ENCODE results near the gene RPL28.

Gene RPL28

GRCh38 chr19:55353803-55354697, 31.7 kb upstream of the RPL28 start:
- DNase-seq, result no peak

GRCh38 chr19:55354698-55355212, 31.0 kb upstream of the RPL28 start, which contains the start of gene COX6B2:
Gene COX6B2, minus strand, starts transcription at chr19:55354719. Its CDS starts 198 bp downstream, at chr19:55354521.
- no peak for DNase-seq

GRCh38 chr19:55355213-55355821, 30.4 kb upstream of the RPL28 start:
- no peak for DNase-seq

DNA sequence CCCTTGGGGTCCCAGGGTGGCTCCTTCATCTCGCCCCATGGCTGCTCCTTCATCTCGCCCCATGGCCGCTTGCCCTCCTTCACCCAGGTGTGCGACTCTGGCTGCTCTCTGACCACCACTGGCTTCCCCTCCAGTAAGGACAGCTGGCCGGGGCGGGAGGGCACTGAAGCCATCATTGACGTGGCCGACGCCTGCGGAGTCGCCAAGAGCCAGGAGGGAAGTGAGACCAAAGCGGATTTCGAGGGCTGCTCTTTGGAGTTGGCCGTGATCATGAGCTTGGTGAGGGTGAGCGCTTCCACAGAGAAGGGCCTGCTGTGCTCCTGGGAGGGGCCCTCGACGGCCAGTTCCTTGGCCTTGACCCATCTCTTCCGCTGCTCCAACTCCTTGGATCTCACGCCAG, 27.2 kb upstream of the RPL28 start:
- DNase-seq, result no peak

- no peak for DNase-seq
These were observed 26.5 kb upstream of the RPL28 start for GRCh38 chr19:55358943-55359908.

- DNase-seq, result no peak
These were observed 24.8 kb upstream of the RPL28 start for GRCh38 chr19:55360902-55361301.

DNA sequence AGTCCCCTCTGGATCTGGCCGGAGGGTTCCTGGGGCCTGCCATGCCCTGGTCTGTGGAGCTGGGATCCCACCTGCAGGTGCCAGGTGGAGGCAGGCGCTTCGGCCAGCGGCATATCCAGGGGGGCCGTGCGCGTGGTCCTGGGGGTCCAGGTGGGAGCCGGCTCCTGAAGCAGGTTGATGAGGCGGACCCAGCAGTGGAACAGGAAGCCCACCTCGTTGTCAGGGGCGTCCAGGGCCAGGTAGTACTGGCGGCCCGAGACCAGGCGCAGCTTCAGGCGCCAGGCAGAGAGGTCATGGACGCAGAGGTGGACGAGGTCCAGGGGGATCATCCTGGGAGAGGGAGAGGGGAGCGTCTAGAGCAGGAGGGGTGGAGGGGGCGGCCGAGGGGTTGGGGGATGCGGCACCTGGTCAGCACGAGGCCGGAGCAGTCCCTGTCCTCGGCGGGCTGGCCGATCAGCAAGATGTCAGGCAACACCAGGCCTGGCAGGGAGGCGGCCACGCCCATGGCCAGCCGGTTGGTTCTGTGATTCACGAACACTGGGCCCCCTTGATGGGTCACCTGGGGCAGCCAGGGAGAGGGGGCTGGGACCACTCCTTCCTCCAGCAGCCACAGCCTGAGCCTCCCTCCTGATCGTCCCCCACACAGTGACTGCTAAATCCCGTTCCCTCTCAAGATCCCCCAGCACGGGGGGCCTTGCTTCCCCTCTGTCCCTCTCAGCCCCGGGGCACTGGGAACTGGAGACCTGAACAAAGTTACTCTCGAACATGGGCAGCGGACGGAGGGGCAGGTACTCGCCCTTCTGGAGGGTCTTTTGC, 23.4 kb upstream of the RPL28 start:
- no peak for DNase-seq

- DNase-seq, result no peak
These were observed 22.6 kb upstream of the RPL28 start, which contains the start of gene GARIN5B for GRCh38 chr19:55362990-55363716. Gene GARIN5B, minus strand, starts transcription at chr19:55363260. Its CDS starts 194 bp downstream, at chr19:55363066.

GRCh38 chr19:55365245-55365644, 20.5 kb upstream of the RPL28 start:
- DNase-seq, result no peak

DNA sequence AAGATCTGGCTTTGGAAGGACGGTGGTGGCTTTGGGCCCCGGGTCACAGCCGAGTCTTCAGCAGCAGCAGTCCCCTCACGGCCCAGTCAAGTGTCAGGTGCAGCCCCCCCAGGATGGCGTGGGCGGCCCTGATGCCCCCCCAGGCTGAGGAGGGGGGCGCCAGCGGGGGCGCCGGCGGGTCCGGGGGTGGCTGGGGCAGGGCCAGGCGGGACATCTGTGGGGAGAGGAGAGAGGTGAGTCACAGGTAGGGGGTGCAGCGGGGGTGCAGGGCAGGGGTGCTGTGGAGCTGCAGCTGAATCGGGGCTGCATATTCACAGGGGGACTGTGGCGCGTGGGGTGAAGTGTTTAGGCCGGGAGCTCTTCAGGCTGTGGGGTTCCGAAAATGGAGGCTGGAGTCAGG, 19.8 kb upstream of the RPL28 start:
- no peak for DNase-seq

DNA sequence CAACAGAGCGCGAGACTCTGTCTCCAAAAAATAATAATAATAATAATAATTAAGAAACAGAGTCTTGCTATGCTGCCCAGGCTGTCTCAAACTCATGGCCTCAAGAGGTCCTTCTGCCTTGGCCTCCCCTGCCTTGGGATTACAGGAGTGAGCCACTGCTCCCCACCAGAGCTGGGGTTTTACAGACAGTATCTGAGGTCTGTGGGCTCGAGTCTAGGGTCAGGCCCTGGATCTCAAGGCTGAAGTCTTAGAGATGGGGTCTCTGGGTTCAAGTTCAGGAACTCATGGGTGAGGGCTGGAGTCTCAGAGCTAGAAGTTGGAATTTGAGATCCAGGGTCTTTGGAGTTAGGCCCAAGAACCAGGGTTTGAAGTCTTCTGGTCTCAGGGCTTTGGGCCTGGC, 18.9 kb upstream of the RPL28 start:
- no peak for DNase-seq

DNA sequence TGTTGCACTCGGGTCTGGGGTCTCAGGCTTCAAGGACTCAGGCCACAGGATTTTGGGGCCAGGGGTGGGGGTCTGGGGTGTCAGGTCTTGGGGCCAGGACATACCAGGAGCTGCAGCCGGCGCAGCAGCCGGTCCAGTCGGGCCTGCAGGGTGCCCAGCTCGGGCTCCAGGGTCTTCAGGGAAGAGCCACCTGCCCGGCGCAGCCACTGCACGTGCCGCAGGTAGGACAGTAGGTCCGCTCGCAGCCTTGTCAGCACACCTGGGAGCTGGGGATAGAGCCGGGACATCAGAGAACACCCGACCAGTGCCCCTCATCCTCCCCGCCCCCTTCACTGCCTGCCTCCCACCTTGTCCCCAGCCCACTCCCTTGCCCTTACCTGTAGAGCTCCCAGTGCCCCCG, 17.6 kb upstream of the RPL28 start:
- no peak for DNase-seq

DNA sequence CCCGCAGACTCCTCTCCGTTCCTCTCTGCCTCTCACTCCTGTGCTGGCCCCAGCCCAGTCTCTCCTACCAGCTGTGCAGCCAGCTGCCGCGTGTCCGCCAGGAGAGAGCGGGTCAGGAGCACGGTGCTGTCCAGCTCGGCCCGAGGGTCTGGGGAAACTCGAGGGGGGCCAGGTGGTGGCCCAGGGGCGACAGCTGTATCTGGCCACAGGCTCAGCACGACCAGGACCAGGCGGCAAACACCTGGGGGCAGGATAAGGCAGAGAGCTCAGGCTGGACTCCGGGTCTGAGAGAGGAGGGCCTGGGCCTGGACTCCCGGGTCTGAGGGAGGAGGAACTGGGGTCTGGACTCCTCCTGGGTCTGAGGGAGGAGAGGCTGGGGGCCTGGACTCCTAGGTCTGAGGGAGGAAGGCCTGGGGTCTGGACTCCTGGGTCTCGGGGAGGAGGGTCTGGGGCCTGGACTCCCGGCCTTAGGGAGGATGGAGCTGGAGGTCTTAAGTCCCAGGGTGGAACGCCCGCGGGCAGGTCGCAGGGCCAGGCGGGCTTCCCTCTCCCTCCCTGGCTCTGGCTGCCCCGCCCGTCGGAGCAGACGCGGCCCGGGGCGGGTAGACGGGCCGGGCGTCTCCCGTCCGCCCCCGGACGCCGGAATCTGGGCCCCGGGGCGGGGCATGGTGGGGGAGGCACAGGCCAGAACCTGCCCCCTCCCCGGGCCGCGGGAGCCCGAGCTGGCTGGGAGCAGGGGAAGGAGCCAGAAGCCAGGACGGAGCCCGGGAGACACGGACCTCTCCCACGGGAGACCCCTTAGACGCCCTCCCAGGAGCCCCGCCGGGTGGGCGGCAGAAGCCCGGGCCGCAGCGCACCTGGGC, 16.8 kb upstream of the RPL28 start:
- DNase-seq, result no peak

DNA sequence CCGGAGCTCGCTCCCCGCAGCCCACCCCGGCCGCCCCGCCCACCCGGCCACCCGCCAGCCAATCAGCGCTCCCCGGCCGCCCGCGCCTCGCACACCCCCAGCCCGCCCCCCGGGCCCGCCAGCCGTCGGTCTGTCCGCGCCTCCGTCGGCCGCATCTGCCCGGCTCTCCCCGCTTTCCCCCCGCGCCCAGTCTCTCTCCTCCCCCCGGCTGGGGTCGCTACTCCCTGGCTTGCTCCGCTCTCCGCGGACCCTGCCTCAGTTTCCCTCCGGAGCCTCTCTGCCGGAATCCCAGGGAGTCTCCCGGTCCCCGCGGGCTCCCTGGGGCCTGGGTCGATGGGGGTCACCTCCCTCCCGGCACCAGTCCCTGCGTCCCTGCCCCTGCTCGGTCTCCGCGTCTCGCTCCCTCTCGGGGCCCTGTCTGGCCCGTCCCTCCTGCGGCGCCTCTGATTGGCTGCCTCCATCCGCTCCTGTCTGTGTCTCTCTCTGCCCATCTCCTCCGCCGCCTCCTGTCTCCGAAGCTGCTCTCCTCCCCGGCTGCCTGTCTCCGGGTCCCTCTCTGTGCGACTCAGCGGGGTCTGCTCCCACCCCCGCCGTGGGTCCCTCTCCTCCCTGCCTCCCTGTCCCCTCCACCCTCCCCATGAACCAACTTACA, 16.0 kb upstream of the RPL28 start:
- DNase-seq, result no peak

- DNase-seq, result no peak
These were observed 15.3 kb upstream of the RPL28 start, which contains the start of gene IL11 for GRCh38 chr19:55370305-55370988. Gene IL11, minus strand, starts transcription at chr19:55370463. Its CDS starts 153 bp downstream, at chr19:55370310.

GRCh38 chr19:55372316-55373081, 13.2 kb upstream of the RPL28 start:
- DNase-seq, result no peak

- no peak for DNase-seq
These were observed 12.3 kb upstream of the RPL28 start for GRCh38 chr19:55373306-55373992.
